ENCODE data around the gene NOL4L.
"Not testable (repeated sequence)": the region's sequence is repeated elsewhere in the genome, so short reads cannot be mapped to it uniquely, and the experiment has no call there.

Gene NOL4L

GRCh38 chr20:32501709-32502108 lies 83.4 kb downstream of the NOL4L start:
- no peak for DNase-seq

GRCh38 chr20:32497589-32498224 lies 87.4 kb downstream of the NOL4L start:
- DNase-seq: no peak

- DNase-seq: no peak
Observed at GRCh38 chr20:32496811-32497533, 88.2 kb downstream of the NOL4L start.

GRCh38 chr20:32495949-32496348 lies 89.2 kb downstream of the NOL4L start:
- no peak for DNase-seq

- DNase-seq: no peak
Observed at GRCh38 chr20:32495217-32495565, 89.9 kb downstream of the NOL4L start.

GRCh38 chr20:32494483-32495216 lies 90.5 kb downstream of the NOL4L start:
- DNase-seq: no peak

- no peak for DNase-seq
Observed at GRCh38 chr20:32493356-32493755, 91.8 kb downstream of the NOL4L start.

- DNase-seq: not testable (repeated sequence)
Observed at GRCh38 chr20:32491764-32492151, 93.4 kb downstream of the NOL4L start.

- DNase-seq: no peak
Observed at GRCh38 chr20:32490942-32491763, 94.0 kb downstream of the NOL4L start.

- no peak for DNase-seq
Observed at GRCh38 chr20:32488066-32488838, 96.9 kb downstream of the NOL4L start.

- DNase-seq: no peak
Observed at GRCh38 chr20:32487381-32487780, 97.8 kb downstream of the NOL4L start.

- DNase-seq: no peak
Observed at GRCh38 chr20:32485770-32486478, 99.2 kb downstream of the NOL4L start.

GRCh38 chr20:32484958-32485769 lies 100.0 kb downstream of the NOL4L start:
- peak; percentile 91 to 95 for DNase-seq

GRCh38 chr20:32484225-32484957 lies 100.7 kb downstream of the NOL4L start:
- DNase-seq: no peak

- DNase-seq: peak; percentile 65 to 70
Observed at GRCh38 chr20:32483351-32484224, 101.5 kb downstream of the NOL4L start.

GRCh38 chr20:32482442-32483261 lies 102.5 kb downstream of the NOL4L start:
- DNase-seq: peak in 1 of 2 experiments; percentile 52

GRCh38 chr20:32482143-32482441 lies 103.0 kb downstream of the NOL4L start:
- DNase-seq: no peak

Measured in Kasumi-1 (cell line).